ENCODE data around the gene BAIAP2.

The BAIAP2 gene

GRCh38 chr17:81036197-81036941 lies 1.4 kb downstream of the BAIAP2 start:
- DNase-seq (ENCODE audit: low read depth in 2 of 2, low spot score in 1 of 2): no peak

GRCh38 chr17:81037026-81037797 lies 2.3 kb downstream of the BAIAP2 start:
- DNase-seq (ENCODE audit: low read depth in 2 of 2, low spot score in 1 of 2): no peak

GRCh38 chr17:81037798-81038733 lies 3.1 kb downstream of the BAIAP2 start:
- no peak for DNase-seq (ENCODE audit: low read depth in 2 of 2, low spot score in 1 of 2)

- no peak for DNase-seq (ENCODE audit: low read depth in 2 of 2, low spot score in 1 of 2)
Measured at GRCh38 chr17:81039096-81039495, 4.1 kb downstream of the BAIAP2 start.

- no peak for DNase-seq (ENCODE audit: low read depth in 2 of 2, low spot score in 1 of 2)
Measured at GRCh38 chr17:81039854-81040758, 5.2 kb downstream of the BAIAP2 start.

GRCh38 chr17:81040791-81041337 lies 5.9 kb downstream of the BAIAP2 start:
- no peak for DNase-seq (ENCODE audit: low read depth in 2 of 2, low spot score in 1 of 2)

- no peak for DNase-seq (ENCODE audit: low read depth in 2 of 2, low spot score in 1 of 2)
Measured at GRCh38 chr17:81042606-81043005, 7.7 kb downstream of the BAIAP2 start.

GRCh38 chr17:81043319-81043724 lies 8.4 kb downstream of the BAIAP2 start:
- DNase-seq (ENCODE audit: low read depth in 2 of 2, low spot score in 1 of 2): no peak

- no peak for DNase-seq (ENCODE audit: low read depth in 2 of 2, low spot score in 1 of 2)
Measured at GRCh38 chr17:81043725-81044427, 8.9 kb downstream of the BAIAP2 start.

GRCh38 chr17:81044428-81044763 lies 9.4 kb downstream of the BAIAP2 start:
- DNase-seq (ENCODE audit: low read depth in 2 of 2, low spot score in 1 of 2): no peak

- DNase-seq (ENCODE audit: low read depth in 2 of 2, low spot score in 1 of 2): no peak
Measured at GRCh38 chr17:81044764-81045589, 10.0 kb downstream of the BAIAP2 start.

GRCh38 chr17:81045590-81046095 lies 10.7 kb downstream of the BAIAP2 start:
- DNase-seq (ENCODE audit: low read depth in 2 of 2, low spot score in 1 of 2): no peak

GRCh38 chr17:81046132-81046769 lies 11.3 kb downstream of the BAIAP2 start:
- no peak for DNase-seq (ENCODE audit: low read depth in 2 of 2, low spot score in 1 of 2)

GRCh38 chr17:81046770-81047359 lies 11.9 kb downstream of the BAIAP2 start:
- DNase-seq (ENCODE audit: low read depth in 2 of 2, low spot score in 1 of 2): no peak

- no peak for DNase-seq (ENCODE audit: low read depth in 2 of 2, low spot score in 1 of 2)
Measured at GRCh38 chr17:81048827-81049371, 13.9 kb downstream of the BAIAP2 start.

GRCh38 chr17:81049372-81049911 lies 14.5 kb downstream of the BAIAP2 start:
- DNase-seq (ENCODE audit: low read depth in 2 of 2, low spot score in 1 of 2): no peak

- no peak for DNase-seq (ENCODE audit: low read depth in 2 of 2, low spot score in 1 of 2)
Measured at GRCh38 chr17:81049973-81050551, 15.1 kb downstream of the BAIAP2 start.

All from stimulated activated CD8-positive, alpha-beta memory T cell treated with anti-CD3 and anti-CD28 coated beads, Interleukin-4, amount 100 ng/mL, for 1 hour (primary cell).